ENCODE results near the gene RWDD1. TPM values are rescaled to one million over a fixed set of nuclear protein-coding genes. Genes with fewer than 3 reads are reported as not detected.

Gene RWDD1
- total and polyA plus RNA-seq, 8 donors: 8.7 to 98.1 (median 47.6) TPM

DNA sequence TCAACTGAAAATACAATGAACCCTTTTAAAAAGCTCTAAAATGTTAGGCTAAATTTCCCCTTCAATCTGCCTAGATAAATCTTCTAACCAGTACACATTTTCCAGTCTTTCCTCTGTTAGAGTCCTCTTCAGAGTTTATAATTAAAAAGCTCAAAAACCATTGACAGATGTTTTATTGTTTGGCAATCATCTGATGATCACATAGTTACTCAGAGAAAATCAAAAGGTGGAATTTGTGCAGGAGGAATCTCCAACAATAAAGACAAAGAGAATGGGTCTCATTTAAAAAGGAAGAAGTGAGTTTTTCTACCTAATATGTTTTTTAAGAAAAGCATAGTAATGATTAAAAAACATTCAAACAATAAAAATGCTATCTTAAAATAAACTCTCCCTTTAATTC lies 28.9 kb upstream of the RWDD1 start:
- TF ChIP-seq, protein P1, sequence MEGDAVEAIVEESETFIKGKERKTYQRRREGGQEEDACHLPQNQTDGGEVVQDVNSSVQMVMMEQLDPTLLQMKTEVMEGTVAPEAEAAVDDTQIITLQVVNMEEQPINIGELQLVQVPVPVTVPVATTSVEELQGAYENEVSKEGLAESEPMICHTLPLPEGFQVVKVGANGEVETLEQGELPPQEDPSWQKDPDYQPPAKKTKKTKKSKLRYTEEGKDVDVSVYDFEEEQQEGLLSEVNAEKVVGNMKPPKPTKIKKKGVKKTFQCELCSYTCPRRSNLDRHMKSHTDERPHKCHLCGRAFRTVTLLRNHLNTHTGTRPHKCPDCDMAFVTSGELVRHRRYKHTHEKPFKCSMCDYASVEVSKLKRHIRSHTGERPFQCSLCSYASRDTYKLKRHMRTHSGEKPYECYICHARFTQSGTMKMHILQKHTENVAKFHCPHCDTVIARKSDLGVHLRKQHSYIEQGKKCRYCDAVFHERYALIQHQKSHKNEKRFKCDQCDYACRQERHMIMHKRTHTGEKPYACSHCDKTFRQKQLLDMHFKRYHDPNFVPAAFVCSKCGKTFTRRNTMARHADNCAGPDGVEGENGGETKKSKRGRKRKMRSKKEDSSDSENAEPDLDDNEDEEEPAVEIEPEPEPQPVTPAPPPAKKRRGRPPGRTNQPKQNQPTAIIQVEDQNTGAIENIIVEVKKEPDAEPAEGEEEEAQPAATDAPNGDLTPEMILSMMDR (IDR thresholded peaks at IDR 0.05): no peak
- TF ChIP-seq POLR2AphosphoS5 (IDR thresholded peaks at IDR 0.05) (no peak), POLR2A (IDR thresholded peaks at IDR 0.05) (no peak)
- H3K36me3 ChIP-seq: no peaks in the 10 kb centered on the region
- no peaks in the 10 kb centered on the region for H3K4me1 ChIP-seq
- H3K27me3 ChIP-seq: peaks cover 0 to 26% (median 0%) of the 10 kb centered on the region in 3 donors
- no peak for DNase-seq
- intact Hi-C loops (cut with DNase I; ENCODE audit: low total_unique reads): no loop called here
- H3K9me3 ChIP-seq: no peaks in the 10 kb centered on the region
- no peak overlapping the region for H3K27ac ChIP-seq
- H3K4me3 ChIP-seq: no peak overlapping the region

DNA sequence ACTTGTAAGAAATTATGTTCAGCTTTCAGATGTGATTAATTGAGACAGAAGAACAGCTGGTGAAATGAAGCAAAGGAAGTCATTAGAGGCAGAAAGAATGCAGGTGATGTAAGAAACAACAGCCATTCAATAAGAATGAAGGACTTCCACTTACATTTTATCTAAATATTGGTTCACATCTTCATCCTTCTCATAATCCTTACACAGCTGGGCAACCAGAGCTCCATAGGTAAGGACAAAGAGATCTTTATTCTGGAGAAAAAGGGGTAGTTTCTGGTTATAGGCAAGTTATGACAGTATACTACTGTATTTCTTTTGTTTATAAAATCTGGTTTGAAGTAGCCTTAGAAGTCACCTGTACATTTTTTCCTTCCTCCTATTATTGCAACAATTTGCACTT lies 28.2 kb upstream of the RWDD1 start:
- peaks cover 0 to 26% (median 0%) of the 10 kb centered on the region in 3 donors for H3K27me3 ChIP-seq
- TF ChIP-seq POLR2A (IDR thresholded peaks at IDR 0.05): no peak
- TF ChIP-seq EP300 (IDR thresholded peaks at IDR 0.05): no peak
- TF ChIP-seq, protein P1 (IDR thresholded peaks at IDR 0.05): no peak
- TF ChIP-seq POLR2AphosphoS5 (IDR thresholded peaks at IDR 0.05): no peak
- no peak overlapping the region for H3K4me3 ChIP-seq
- H3K9me3 ChIP-seq: no peaks in the 10 kb centered on the region
- no peak overlapping the region for H3K27ac ChIP-seq
- intact Hi-C loops (cut with DNase I; ENCODE audit: low total_unique reads): no loop called here
- no peak for DNase-seq
- H3K36me3 ChIP-seq: no peaks in the 10 kb centered on the region
- H3K4me1 ChIP-seq: no peaks in the 10 kb centered on the region

DNA sequence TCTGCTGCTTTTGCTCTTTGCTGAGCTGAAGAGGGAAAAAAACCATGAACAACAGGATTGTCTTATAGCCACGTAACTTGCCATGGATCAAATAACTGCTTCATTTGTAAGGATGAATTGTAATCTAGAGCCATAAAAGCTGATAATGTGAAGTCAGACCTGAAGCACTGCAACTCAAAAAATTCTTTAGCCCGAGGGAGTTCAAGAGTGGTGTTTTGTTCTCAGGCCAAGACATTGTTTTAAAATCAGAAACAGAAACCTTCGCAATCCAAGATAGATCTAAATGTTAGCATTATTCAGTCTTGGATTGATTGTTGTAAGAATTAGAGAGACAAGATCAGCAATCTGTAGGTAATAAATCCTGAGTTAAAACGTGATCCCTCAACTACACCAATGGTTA lies 25.7 kb upstream of the RWDD1 start, which contains the start of gene TRAPPC3L:
Gene TRAPPC3L (minus strand): TSS at position 34 of the 400 bp plus-strand sequence. CDS start 170 bp downstream, outside the sequence.
- TF ChIP-seq POLR2AphosphoS5 (IDR thresholded peaks at IDR 0.05): no peak
- TF ChIP-seq, protein P1 (IDR thresholded peaks at IDR 0.05): no peak
- 42 to 48% (median 44%) methylated on average over 4 of the region's 4 CpGs for whole genome bisulfite sequencing, 5 donors
- intact Hi-C loops (cut with DNase I; ENCODE audit: low total_unique reads): no loop called here

GRCh38 chr6:116547358-116547757 lies 23.9 kb upstream of the RWDD1 start:
- Histone ChIP-seq H3K4me1 (no peaks in the 10 kb centered on the region), H3K9me3 (no peaks in the 10 kb centered on the region), H3K27ac (no peak overlapping the region), H3K36me3 (no peaks in the 10 kb centered on the region), H3K4me3 (no peak overlapping the region), H3K27me3 (peaks cover 0 to 7% (median 0%) of the 10 kb centered on the region in 3 donors)
- intact Hi-C loops (cut with DNase I; ENCODE audit: low total_unique reads): no loop called here
- TF ChIP-seq, protein P1 (IDR thresholded peaks at IDR 0.05): no peak
- no peak for TF ChIP-seq POLR2AphosphoS5 (IDR thresholded peaks at IDR 0.05)
- TF ChIP-seq POLR2A (IDR thresholded peaks at IDR 0.05): no peak
- no peak for TF ChIP-seq EP300 (IDR thresholded peaks at IDR 0.05)
- WGBS, 5 donors: 85 to 91% (median 86%) methylated on average over 6 of the region's 6 CpGs
- DNase-seq: no peak

More for the DNA sequence above, 25.7 kb upstream of the RWDD1 start, which contains the start of gene TRAPPC3L:
- H3K9me3 ChIP-seq: no peaks in the 10 kb centered on the region
- H3K36me3 ChIP-seq: no peaks in the 10 kb centered on the region
- peaks cover 0 to 16% (median 0%) of the 10 kb centered on the region in 3 donors for H3K27me3 ChIP-seq
- H3K4me1 ChIP-seq: no peaks in the 10 kb centered on the region
- no peak within 1 kb of the TSS for H3K4me3 ChIP-seq
- DNase-seq: no peak
- H3K27ac ChIP-seq: no peak within 1 kb of the TSS

All from stomach (tissue), 9 donors.